GM21526 (cell line): Measurements from ENCODE around the gene FBXW8.

Source experiments
- ATAC-seq: cut with Tn5 transposase; IDR thresholded peaks from one replicate; pipeline ENCODE4 v1.9.1; 2021; ENCODE audit warnings: moderate library complexity; ENCODE audit not compliant: unreplicated experiment, low FRiP score

FBXW8 gene

GRCh38 chr12:117068492-117068891 is 157.7 kb downstream of the FBXW8 start:
- no peak for ATAC-seq

- no peak for ATAC-seq
Observed at GRCh38 chr12:117069101-117069797, 158.5 kb downstream of the FBXW8 start.

DNA sequence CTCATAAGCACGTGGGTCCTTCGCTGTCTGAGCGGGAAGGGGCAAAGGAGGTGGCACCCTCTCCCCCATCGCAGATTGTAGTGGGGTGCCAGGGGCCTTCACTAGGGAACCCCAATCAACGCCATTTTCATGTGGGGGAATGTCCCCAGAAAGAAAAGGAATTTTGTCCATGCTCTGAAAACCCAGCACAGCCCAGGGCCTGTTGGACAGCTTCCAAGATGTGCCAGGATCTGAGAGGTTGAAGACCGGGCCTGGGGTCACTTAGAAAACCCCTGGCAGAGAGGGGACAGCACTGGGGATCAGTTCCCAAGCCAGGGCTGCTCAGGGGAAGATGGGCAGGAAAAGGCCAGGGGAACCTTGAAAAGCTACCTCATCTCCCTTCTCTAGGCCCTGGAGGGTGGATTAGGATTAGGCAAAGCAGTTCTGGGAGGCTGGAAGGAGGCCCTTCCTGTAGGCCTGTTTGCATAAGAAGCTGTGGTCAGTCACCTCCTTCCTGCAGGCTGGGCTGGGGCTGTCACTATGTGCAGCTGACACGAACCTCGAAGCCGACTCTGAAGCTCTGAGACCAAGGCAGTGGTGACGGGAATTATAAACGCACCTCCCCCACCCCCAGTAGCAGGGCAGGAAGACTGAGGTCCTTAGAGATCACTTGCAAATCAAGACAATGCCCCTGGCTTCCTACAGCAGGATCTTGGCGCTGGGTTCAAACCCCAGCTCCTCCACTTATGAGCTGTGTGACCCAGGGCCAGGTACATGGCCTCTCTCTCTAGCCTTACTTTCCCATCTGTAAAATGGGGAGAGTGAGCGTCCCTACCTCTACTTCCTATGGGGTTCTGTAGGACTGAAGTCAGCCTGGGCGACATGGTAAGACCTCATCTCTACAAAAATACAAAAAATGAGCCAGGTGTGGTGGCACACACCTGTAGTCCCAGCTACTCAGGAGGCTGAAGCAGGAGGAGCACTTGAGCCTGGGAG is 159.5 kb downstream of the FBXW8 start:
- ATAC-seq: no peak

DNA sequence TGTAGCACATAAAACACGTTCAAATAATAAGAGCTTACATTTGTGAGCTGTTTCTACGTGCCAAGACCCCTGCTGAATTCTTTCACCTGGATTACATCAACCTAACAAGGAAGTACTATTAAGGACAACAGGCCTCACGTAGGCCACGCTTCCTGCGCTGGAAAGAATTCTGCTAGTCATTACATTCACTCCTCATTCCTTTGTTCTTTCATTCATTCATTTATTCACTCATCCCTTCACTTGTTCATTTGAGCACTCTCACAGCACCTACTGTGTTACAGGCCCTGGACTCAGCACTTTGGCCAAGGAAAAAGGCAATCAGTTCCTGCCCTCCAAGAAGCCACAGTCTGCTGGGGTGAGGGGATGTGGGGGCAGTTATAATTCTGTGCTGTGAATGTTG is 160.3 kb downstream of the FBXW8 start:
- no peak for ATAC-seq

- no peak for ATAC-seq
Observed at GRCh38 chr12:117072106-117072505, 161.4 kb downstream of the FBXW8 start.

GRCh38 chr12:117072736-117073490 is 162.2 kb downstream of the FBXW8 start:
- ATAC-seq: no peak

- ATAC-seq: no peak
Observed at GRCh38 chr12:117073611-117074010, 162.9 kb downstream of the FBXW8 start.

- no peak for ATAC-seq
Observed at GRCh38 chr12:117076410-117077372, 165.9 kb downstream of the FBXW8 start.

DNA sequence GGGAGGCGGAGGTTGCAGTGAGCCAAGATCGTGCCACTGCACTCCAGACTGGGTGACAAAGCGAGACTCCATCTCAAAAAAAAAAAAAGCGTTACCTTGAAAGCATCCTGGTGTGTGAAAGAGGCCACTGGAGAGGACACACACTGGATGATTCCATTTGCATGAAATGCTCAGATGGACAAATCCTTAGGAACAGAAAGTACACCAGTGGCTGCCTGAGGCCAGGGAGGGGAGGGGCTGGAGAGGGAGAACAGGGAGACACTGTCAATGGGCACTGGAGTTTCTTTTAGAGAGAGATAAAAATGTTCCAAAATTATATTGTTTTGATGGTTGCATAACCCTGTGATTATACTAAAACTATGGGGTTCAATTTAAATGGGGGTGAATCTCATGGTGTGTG is 168.7 kb downstream of the FBXW8 start:
- ATAC-seq: no peak

- ATAC-seq: no peak
Observed at GRCh38 chr12:117080661-117081144, 170.0 kb downstream of the FBXW8 start.
